LNCAP (cell line): ENCODE measurements around the gene PKP1.

Experiments used
- TF ChIP-seq, protein P1 (sequence below): fragments of 450-650 bp; IDR thresholded peaks from 2 replicates; pipeline ENCODE4 v1.5.1; 2017; ENCODE audit warnings: mild to moderate bottlenecking

The PKP1 gene

DNA sequence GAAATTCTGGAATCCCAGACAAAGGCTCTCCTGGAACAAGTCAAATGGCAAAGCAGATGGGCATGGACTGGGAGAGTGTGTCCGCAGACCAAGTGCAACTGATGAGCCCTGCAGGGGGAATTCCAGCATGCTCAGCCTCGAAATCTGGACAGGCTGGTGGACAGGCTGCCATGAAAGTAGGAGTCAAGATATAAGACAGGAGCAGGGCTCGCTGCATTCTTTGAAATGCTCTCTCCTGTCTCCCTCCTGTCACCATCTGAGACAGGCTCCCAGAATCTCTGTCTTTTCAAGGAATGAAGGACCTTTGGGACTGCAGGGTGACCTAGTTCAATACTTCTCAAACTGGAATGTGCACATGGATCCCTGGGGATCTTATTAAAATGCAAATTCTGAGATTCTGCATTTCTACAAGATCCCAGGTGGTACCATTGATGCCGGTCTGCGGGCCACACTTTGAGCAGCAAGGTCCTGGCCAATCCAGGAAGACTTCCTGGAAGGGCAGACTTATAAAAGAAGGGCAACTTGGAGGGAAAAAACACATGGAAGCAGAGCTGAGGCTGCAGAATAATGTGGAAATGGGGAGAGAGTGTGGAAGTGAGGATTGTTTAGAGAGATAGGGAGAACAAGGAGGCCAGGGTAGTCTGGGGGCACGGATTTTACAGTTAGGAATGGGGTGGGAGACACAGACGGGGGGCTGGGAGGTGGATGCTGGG, 64.3 kb downstream of the PKP1 start:
- TF ChIP-seq, protein P1, sequence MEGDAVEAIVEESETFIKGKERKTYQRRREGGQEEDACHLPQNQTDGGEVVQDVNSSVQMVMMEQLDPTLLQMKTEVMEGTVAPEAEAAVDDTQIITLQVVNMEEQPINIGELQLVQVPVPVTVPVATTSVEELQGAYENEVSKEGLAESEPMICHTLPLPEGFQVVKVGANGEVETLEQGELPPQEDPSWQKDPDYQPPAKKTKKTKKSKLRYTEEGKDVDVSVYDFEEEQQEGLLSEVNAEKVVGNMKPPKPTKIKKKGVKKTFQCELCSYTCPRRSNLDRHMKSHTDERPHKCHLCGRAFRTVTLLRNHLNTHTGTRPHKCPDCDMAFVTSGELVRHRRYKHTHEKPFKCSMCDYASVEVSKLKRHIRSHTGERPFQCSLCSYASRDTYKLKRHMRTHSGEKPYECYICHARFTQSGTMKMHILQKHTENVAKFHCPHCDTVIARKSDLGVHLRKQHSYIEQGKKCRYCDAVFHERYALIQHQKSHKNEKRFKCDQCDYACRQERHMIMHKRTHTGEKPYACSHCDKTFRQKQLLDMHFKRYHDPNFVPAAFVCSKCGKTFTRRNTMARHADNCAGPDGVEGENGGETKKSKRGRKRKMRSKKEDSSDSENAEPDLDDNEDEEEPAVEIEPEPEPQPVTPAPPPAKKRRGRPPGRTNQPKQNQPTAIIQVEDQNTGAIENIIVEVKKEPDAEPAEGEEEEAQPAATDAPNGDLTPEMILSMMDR: no peak

DNA sequence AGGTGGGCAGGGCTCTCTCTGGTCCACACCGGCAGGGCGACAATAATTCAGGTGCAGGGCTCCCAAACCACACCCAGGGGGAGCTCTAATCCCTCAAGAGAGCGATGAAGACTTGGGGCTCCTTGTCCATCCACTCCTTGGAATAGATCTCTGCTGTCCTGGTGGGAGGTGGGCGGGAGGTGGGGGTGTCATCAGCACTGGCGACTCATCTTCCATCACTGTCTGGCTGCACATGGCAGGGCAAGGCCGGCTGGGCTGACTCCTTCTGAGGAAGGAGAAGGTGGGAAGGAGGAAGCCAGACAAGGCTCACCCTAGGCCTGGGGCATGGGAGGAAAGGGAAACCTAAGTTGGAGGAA, 64.9 kb downstream of the PKP1 start:
- TF ChIP-seq, protein P1: peak; percentile 74

DNA sequence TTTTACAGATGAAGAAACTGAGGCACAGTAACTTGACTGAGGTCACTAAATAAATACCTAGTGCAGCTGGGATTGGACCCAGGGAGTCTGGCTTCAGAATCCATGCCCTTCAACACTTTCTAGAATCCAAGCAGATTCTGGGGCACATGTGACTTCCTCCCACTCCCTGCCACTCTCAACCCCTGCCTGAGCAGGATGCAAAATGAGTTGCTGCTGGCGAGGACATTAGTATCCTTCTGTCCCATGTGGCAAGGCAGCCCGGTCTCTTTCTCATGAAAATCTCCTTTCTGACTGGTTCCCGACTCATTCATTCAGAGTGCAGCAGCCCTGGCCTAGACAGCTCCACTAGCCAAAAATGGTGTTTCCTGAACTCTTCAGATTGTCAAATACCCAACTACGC, 65.8 kb downstream of the PKP1 start:
- TF ChIP-seq, protein P1: no peak

DNA sequence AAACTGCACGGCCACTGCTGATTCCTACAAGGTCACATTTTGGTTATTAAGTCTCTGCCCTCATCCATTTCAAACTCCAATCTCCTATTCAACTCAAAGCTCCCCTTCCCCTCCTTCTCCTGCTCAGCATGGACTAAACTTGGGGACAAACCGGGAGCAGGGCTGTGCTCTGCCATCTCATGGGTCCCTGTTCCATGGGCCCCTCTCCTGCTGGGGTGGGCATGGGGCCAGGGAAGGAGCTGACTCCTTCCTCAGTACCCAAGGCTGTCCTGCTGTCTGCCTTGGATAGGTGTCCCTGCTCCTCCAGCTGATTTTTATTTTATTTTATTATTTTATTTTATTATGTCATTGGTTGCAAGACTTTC, 67.0 kb downstream of the PKP1 start:
- TF ChIP-seq, protein P1: no peak

DNA sequence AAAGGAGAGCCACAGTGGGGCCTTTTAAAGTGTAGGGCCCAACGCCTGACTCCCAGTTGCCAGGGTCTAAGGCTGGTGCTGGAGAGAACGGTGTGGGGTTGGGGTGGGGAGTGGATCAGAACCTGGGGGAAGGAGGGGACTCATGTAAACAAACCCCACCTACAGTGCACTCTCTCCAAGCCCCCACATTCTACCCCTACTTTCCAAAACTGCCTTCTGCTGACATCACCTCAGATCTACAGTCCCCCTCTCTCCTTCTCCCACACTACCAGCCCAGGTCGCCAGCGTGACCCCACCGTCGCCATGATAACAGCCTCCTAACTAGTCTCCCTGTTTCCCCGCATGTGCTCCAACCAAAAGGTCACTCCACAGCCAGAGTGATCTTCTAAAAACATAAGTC, 67.6 kb downstream of the PKP1 start:
- TF ChIP-seq, protein P1: no peak

DNA sequence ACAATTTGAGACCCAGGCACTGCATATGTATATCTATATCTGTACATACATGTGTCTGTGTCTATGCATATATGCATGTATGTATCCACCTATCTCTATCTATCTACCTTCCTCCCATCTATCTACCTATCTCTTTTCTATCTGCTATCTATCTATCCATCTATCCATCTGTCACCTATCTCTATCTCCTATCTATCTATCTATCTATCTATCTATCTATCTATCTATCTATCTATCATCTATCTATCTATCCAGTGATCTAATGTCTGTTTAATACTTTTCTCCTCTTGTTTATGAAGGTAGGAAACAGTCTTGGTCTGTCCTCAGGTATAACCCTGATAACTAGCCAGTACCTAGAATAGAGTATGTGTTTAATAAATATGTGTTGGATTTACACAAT, 68.3 kb downstream of the PKP1 start:
- TF ChIP-seq, protein P1: no peak

DNA sequence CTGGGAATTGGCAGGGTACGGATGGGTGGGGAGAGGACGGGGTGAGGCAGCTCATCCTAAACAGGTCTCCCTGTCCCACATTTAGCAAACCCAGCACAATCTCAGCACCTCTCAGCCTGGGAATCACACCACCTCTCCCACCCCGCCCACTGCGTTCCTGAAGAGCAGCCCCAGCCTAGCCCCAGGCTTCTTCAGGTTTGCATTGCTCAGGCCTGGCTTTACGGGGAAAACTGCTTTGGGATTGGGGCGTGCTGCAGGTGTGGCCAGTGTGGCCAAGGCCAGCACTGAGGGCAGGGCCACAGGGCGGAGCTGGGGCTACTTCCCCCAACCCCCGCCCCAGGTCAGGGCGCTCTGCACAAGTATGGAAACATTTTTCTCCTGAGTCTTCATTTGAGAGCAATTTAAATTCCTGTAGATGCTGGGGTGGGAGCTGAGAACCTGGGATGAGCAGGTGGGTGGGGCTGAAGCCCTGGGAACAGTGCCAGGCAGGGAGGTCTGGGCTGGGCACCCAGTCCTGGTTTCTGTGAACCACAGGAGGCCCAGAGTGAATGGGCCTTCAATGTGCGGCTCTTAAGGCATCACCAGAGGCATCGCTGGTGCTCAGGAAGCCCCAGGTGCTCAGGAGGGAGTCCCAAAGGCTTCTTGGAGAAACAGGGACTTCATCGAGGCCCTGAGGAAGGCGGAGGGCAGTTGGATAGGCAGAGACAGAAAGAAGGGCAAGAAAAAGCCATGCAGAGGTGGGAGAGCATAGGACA, 70.1 kb downstream of the PKP1 start:
- TF ChIP-seq, protein P1: no peak
